ENCODE measurements around the gene ACO2. TPM values are rescaled to one million over a fixed set of nuclear protein-coding genes. Genes with fewer than 3 reads are reported as not detected.

Gene ACO2
- total RNA-seq, 1 donor from 2014 or later: 78.6 TPM

- peaks cover 0 to 36% of the 10 kb centered on the region in 2 donors for H3K36me3 ChIP-seq
- H3K27me3 ChIP-seq: no peaks in the 10 kb centered on the region
- no peak for DNase-seq (ENCODE audit: extremely low spot score in 2 of 2)
- H3K27ac ChIP-seq: no peak overlapping the region
- no peak overlapping the region for H3K4me3 ChIP-seq
- H3K9me3 ChIP-seq: no peaks in the 10 kb centered on the region
- intact Hi-C loops (cut with DNase I): no loop called here
- H3K4me1 ChIP-seq: peaks cover 7% of the 10 kb centered on the region
- TF ChIP-seq, protein P1, sequence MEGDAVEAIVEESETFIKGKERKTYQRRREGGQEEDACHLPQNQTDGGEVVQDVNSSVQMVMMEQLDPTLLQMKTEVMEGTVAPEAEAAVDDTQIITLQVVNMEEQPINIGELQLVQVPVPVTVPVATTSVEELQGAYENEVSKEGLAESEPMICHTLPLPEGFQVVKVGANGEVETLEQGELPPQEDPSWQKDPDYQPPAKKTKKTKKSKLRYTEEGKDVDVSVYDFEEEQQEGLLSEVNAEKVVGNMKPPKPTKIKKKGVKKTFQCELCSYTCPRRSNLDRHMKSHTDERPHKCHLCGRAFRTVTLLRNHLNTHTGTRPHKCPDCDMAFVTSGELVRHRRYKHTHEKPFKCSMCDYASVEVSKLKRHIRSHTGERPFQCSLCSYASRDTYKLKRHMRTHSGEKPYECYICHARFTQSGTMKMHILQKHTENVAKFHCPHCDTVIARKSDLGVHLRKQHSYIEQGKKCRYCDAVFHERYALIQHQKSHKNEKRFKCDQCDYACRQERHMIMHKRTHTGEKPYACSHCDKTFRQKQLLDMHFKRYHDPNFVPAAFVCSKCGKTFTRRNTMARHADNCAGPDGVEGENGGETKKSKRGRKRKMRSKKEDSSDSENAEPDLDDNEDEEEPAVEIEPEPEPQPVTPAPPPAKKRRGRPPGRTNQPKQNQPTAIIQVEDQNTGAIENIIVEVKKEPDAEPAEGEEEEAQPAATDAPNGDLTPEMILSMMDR (IDR thresholded peaks at IDR 0.05): no peak
- no peak for TF ChIP-seq POLR2AphosphoS5 (IDR thresholded peaks at IDR 0.05; ENCODE audit: insufficient read depth in 1 of 2, low read depth in 1 of 2)
- no peak for TF ChIP-seq POLR2A (IDR thresholded peaks at IDR 0.05)
Measured at GRCh38 chr22:41530890-41531714, 62.2 kb downstream of the ACO2 start.

DNA sequence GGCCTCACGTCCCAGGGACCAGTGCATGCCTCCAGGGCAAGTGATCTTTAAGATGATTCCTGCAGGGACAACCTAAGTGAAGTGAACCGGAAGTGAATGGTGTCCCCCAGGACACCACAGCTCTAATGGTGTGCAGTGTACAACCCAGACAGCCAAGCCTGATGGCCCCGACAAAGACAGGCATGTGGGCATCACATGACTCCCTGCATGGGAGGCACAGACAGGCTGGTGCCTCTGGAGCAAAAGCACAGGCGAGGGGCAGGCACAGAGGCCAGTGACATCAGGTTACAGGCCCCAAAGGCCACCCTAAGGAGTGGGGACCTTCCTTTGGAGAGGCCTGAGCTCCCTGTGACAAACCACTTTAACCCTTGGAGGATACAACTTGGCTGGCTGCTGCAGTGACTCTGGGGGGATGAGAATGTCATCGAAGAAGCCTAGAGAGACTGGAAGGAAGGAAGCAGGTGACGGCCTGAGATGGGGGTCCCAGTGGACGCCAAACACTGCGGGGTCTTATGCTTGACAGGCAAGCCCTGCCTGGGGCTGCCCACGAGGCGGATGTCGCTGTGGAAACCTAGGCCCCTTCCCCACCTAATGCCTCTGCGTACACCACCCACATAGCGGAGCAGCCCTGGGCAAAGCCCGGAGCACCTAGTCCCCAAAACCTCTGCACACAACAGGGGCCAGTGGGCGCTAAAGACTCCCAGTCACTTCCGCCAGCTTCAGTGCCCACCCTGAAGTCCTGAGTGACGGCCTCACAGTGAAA, 63.0 kb downstream of the ACO2 start:
- no peak for DNase-seq (ENCODE audit: extremely low spot score in 2 of 2)
- H3K36me3 ChIP-seq: peaks cover 0 to 31% of the 10 kb centered on the region in 2 donors
- intact Hi-C loops (cut with DNase I): no loop called here
- H3K9me3 ChIP-seq: no peaks in the 10 kb centered on the region
- no peak overlapping the region for H3K4me3 ChIP-seq
- H3K27me3 ChIP-seq: no peaks in the 10 kb centered on the region
- peaks cover 7% of the 10 kb centered on the region for H3K4me1 ChIP-seq
- TF ChIP-seq POLR2AphosphoS5 (IDR thresholded peaks at IDR 0.05; ENCODE audit: insufficient read depth in 1 of 2, low read depth in 1 of 2) (no peak), POLR2A (IDR thresholded peaks at IDR 0.05) (no peak)
- TF ChIP-seq, protein P1 (IDR thresholded peaks at IDR 0.05): no peak
- no peak overlapping the region for H3K27ac ChIP-seq

- Histone ChIP-seq H3K4me3 (no peak overlapping the region), H3K36me3 (peaks cover 0 to 26% of the 10 kb centered on the region in 2 donors), H3K27ac (peak overlapping the region; percentile 2), H3K27me3 (no peaks in the 10 kb centered on the region), H3K9me3 (no peaks in the 10 kb centered on the region), H3K4me1 (peaks cover 7% of the 10 kb centered on the region)
- TF ChIP-seq, protein P1 (IDR thresholded peaks at IDR 0.05): peak; percentile 40 to 47 (median 45)
- TF ChIP-seq POLR2AphosphoS5 (IDR thresholded peaks at IDR 0.05; ENCODE audit: insufficient read depth in 1 of 2, low read depth in 1 of 2) (peak in 1 of 2 donors; percentile 19), POLR2A (IDR thresholded peaks at IDR 0.05) (no peak)
- intact Hi-C loops (cut with DNase I): no loop called here
- no peak for DNase-seq (ENCODE audit: extremely low spot score in 2 of 2)
Measured at GRCh38 chr22:41532908-41533825, 64.2 kb downstream of the ACO2 start.

DNA sequence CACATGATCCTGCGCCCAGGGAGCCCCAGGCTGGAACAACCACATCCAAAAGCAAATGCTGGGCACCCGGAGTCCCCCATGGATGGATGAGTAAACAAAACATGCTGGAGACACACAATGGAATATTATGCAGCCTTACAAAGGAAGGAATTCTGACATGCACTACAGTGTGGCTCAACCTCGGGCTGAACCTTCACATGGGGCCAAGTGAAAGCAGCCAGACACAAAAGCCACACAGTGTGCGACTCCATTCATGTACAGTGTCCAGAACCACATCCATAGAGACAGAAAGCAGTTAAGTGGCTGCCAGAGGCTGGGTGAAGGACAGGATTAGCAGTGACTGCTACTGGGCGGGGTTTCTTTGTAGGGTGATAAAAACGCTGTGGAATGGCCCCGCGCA, 65.3 kb downstream of the ACO2 start:
- no peaks in the 10 kb centered on the region for H3K27me3 ChIP-seq
- intact Hi-C loops (cut with DNase I): no loop called here
- no peak for DNase-seq (ENCODE audit: extremely low spot score in 2 of 2)
- peaks cover 7% of the 10 kb centered on the region for H3K4me1 ChIP-seq
- H3K9me3 ChIP-seq: no peaks in the 10 kb centered on the region
- no peak overlapping the region for H3K4me3 ChIP-seq
- peaks cover 0 to 21% of the 10 kb centered on the region in 2 donors for H3K36me3 ChIP-seq
- TF ChIP-seq, protein P1 (IDR thresholded peaks at IDR 0.05): no peak
- TF ChIP-seq POLR2A (IDR thresholded peaks at IDR 0.05) (no peak), POLR2AphosphoS5 (IDR thresholded peaks at IDR 0.05; ENCODE audit: insufficient read depth in 1 of 2, low read depth in 1 of 2) (no peak)
- H3K27ac ChIP-seq: no peak overlapping the region
